HAP-1 (cell line): Measurements from ENCODE around the gene CDYL2.

Experiments used
- DNase-seq, 2 experiments: peaks; one replicate each; pipeline ENCODE4 v3.0.0-alpha.2; 2016 to 2020; ENCODE audit warnings: low spot score in 2 of 2
- H3K27me3 ChIP-seq: fragments of 250-450 bp; sonication (Bioruptor Pico); 2 replicates; pipeline ENCODE4 v1.5.1; 2020; ENCODE audit warnings: low read depth, mild to moderate bottlenecking, moderate library complexity
- H3K36me3 ChIP-seq: fragments of 250-450 bp; sonication (Bioruptor Pico); replicated peaks from 2 replicates; pipeline ENCODE4 v1.5.1; 2020; ENCODE audit warnings: mild to moderate bottlenecking
- H3K4me1 ChIP-seq: fragments of 250-450 bp; sonication (Bioruptor Pico); 2 replicates; pipeline ENCODE4 v1.5.1; 2020; ENCODE audit warnings: mild to moderate bottlenecking
- H3K4me3 ChIP-seq: fragments of 250-450 bp; sonication (Bioruptor Pico); 2 replicates; pipeline ENCODE4 v1.5.1; 2020; ENCODE audit warnings: mild to moderate bottlenecking, moderate library complexity
- H3K9me3 ChIP-seq: fragments of 250-450 bp; sonication (Bioruptor Pico); 2 replicates; pipeline ENCODE4 v1.5.1; 2020; ENCODE audit warnings: mild to moderate bottlenecking, moderate library complexity
- in situ Hi-C: fragments of 300-500 bp; cut with MboI; formaldehyde crosslinking; loops from 3 replicates; pipeline ENCODE4 v1.14.3; 2020; ENCODE audit warnings: low sequenced_read_pairs, inconsistent platforms, mixed read lengths

Gene CDYL2

GRCh38 chr16:80580109-80580832, 224.1 kb downstream of the CDYL2 start:
- no peak for DNase-seq
- Histone ChIP-seq H3K27me3 (no peaks in the 10 kb centered on the region), H3K4me1 (no peaks in the 10 kb centered on the region), H3K36me3 (no peaks in the 10 kb centered on the region), H3K4me3 (no peak overlapping the region), H3K9me3 (no peaks in the 10 kb centered on the region)
- in situ Hi-C loops: no loop called here

- Histone ChIP-seq H3K36me3 (no peaks in the 10 kb centered on the region), H3K4me1 (no peaks in the 10 kb centered on the region), H3K27me3 (no peaks in the 10 kb centered on the region), H3K9me3 (no peaks in the 10 kb centered on the region), H3K4me3 (no peak overlapping the region)
- in situ Hi-C loops: no loop called here
- no peak for DNase-seq
Measured at GRCh38 chr16:80577485-80578280, 226.7 kb downstream of the CDYL2 start.

GRCh38 chr16:80576343-80576912, 228.0 kb downstream of the CDYL2 start:
- DNase-seq: no peak
- H3K27me3 ChIP-seq: no peaks in the 10 kb centered on the region
- no peak overlapping the region for H3K4me3 ChIP-seq
- H3K36me3 ChIP-seq: no peaks in the 10 kb centered on the region
- no peaks in the 10 kb centered on the region for H3K4me1 ChIP-seq
- in situ Hi-C loops: no loop called here
- H3K9me3 ChIP-seq: no peaks in the 10 kb centered on the region

- Histone ChIP-seq H3K36me3 (no peaks in the 10 kb centered on the region), H3K4me3 (no peak overlapping the region), H3K4me1 (no peaks in the 10 kb centered on the region), H3K9me3 (no peaks in the 10 kb centered on the region), H3K27me3 (no peaks in the 10 kb centered on the region)
- DNase-seq: no peak
- in situ Hi-C loops: no loop called here
Measured at GRCh38 chr16:80573700-80574120, 230.7 kb downstream of the CDYL2 start.

- DNase-seq: no peak
- Histone ChIP-seq H3K27me3 (no peaks in the 10 kb centered on the region), H3K4me3 (no peak overlapping the region), H3K36me3 (no peaks in the 10 kb centered on the region), H3K4me1 (no peaks in the 10 kb centered on the region), H3K9me3 (no peaks in the 10 kb centered on the region)
- in situ Hi-C loops: no loop called here
Measured at GRCh38 chr16:80570106-80570478, 234.3 kb downstream of the CDYL2 start.

GRCh38 chr16:80569440-80570105, 234.8 kb downstream of the CDYL2 start:
- no peaks in the 10 kb centered on the region for H3K27me3 ChIP-seq
- DNase-seq: no peak
- no peaks in the 10 kb centered on the region for H3K4me1 ChIP-seq
- in situ Hi-C loops: no loop called here
- H3K9me3 ChIP-seq: no peaks in the 10 kb centered on the region
- no peak overlapping the region for H3K4me3 ChIP-seq
- no peaks in the 10 kb centered on the region for H3K36me3 ChIP-seq

- no peaks in the 10 kb centered on the region for H3K4me1 ChIP-seq
- no peak overlapping the region for H3K4me3 ChIP-seq
- DNase-seq: no peak
- H3K9me3 ChIP-seq: no peaks in the 10 kb centered on the region
- no peaks in the 10 kb centered on the region for H3K27me3 ChIP-seq
- in situ Hi-C loops: no loop called here
- H3K36me3 ChIP-seq: no peaks in the 10 kb centered on the region
Measured at GRCh38 chr16:80564394-80564793, 240.0 kb downstream of the CDYL2 start.

GRCh38 chr16:80563066-80563465, 241.3 kb downstream of the CDYL2 start:
- no peaks in the 10 kb centered on the region for H3K36me3 ChIP-seq

GRCh38 chr16:80559369-80559768, 245.0 kb downstream of the CDYL2 start:
- Histone ChIP-seq H3K4me3 (no peak overlapping the region), H3K36me3 (no peaks in the 10 kb centered on the region), H3K4me1 (no peaks in the 10 kb centered on the region), H3K27me3 (no peaks in the 10 kb centered on the region), H3K9me3 (no peaks in the 10 kb centered on the region)
- in situ Hi-C loops: no loop called here
- DNase-seq: no peak

More at GRCh38 chr16:80563066-80563465, 241.3 kb downstream of the CDYL2 start:
- in situ Hi-C loops: no loop called here
- no peak overlapping the region for H3K4me3 ChIP-seq
- no peak for DNase-seq
- no peaks in the 10 kb centered on the region for H3K4me1 ChIP-seq
- H3K27me3 ChIP-seq: no peaks in the 10 kb centered on the region
- no peaks in the 10 kb centered on the region for H3K9me3 ChIP-seq

- in situ Hi-C loops: no loop called here
- H3K4me1 ChIP-seq: no peaks in the 10 kb centered on the region
- no peaks in the 10 kb centered on the region for H3K9me3 ChIP-seq
- no peak for DNase-seq
- H3K27me3 ChIP-seq: no peaks in the 10 kb centered on the region
- H3K4me3 ChIP-seq: no peak overlapping the region
- no peaks in the 10 kb centered on the region for H3K36me3 ChIP-seq
Measured at GRCh38 chr16:80557037-80557436, 247.4 kb downstream of the CDYL2 start.

- no peaks in the 10 kb centered on the region for H3K4me1 ChIP-seq
- no peak overlapping the region for H3K4me3 ChIP-seq
- H3K9me3 ChIP-seq: no peaks in the 10 kb centered on the region
- in situ Hi-C loops: no loop called here
- H3K27me3 ChIP-seq: no peaks in the 10 kb centered on the region
- no peak for DNase-seq
- no peaks in the 10 kb centered on the region for H3K36me3 ChIP-seq
Measured at GRCh38 chr16:80556481-80556880, 247.9 kb downstream of the CDYL2 start.

GRCh38 chr16:80554033-80554432, 250.4 kb downstream of the CDYL2 start:
- Histone ChIP-seq H3K4me3 (no peak overlapping the region), H3K36me3 (no peaks in the 10 kb centered on the region), H3K9me3 (no peaks in the 10 kb centered on the region), H3K27me3 (no peaks in the 10 kb centered on the region), H3K4me1 (no peaks in the 10 kb centered on the region)
- in situ Hi-C loops: no loop called here
- DNase-seq: no peak

- Histone ChIP-seq H3K4me3 (no peak overlapping the region), H3K4me1 (no peaks in the 10 kb centered on the region)
- in situ Hi-C loops: no loop called here
Measured at GRCh38 chr16:80552277-80552676, 252.1 kb downstream of the CDYL2 start.

More at GRCh38 chr16:80552277-80552676, 252.1 kb downstream of the CDYL2 start:
- no peaks in the 10 kb centered on the region for H3K27me3 ChIP-seq
- DNase-seq: no peak
- no peaks in the 10 kb centered on the region for H3K9me3 ChIP-seq
- H3K36me3 ChIP-seq: no peaks in the 10 kb centered on the region
